HG02642 (cell line): ENCODE data around the gene USP6NL.
"Not testable (repeated sequence)": the region's sequence is repeated elsewhere in the genome, so short reads cannot be mapped to it uniquely, and the experiment has no call there.

Source experiments
- ATAC-seq: cut with Tn5 transposase; IDR thresholded peaks from one replicate; pipeline ENCODE4 v1.9.1; 2021; ENCODE audit warnings: mild to moderate bottlenecking; ENCODE audit not compliant: unreplicated experiment, poor library complexity

Gene USP6NL

GRCh38 chr10:11451640-11452260, 159.7 kb downstream of the USP6NL start:
- ATAC-seq: no peak

- ATAC-seq: no peak
These were observed 161.0 kb downstream of the USP6NL start for GRCh38 chr10:11450427-11450826.

- no peak for ATAC-seq
These were observed 161.7 kb downstream of the USP6NL start for GRCh38 chr10:11449761-11450160.

GRCh38 chr10:11448545-11449244, 162.8 kb downstream of the USP6NL start:
- peak; percentile 89 for ATAC-seq

GRCh38 chr10:11448190-11448544, 163.3 kb downstream of the USP6NL start:
- ATAC-seq: peak; percentile 60

- no peak for ATAC-seq
These were observed 163.9 kb downstream of the USP6NL start for GRCh38 chr10:11447586-11447985.

- no peak for ATAC-seq
These were observed 164.6 kb downstream of the USP6NL start for GRCh38 chr10:11446864-11447263.

GRCh38 chr10:11446133-11446532, 165.3 kb downstream of the USP6NL start:
- ATAC-seq: no peak

GRCh38 chr10:11444531-11445228, 166.8 kb downstream of the USP6NL start:
- no peak for ATAC-seq

- no peak for ATAC-seq
These were observed 167.3 kb downstream of the USP6NL start for GRCh38 chr10:11444155-11444530.

- no peak for ATAC-seq
These were observed 167.8 kb downstream of the USP6NL start for GRCh38 chr10:11443468-11444154.

- no peak for ATAC-seq
These were observed 169.3 kb downstream of the USP6NL start for GRCh38 chr10:11442001-11442773.

- ATAC-seq: no peak
These were observed 170.3 kb downstream of the USP6NL start for GRCh38 chr10:11441151-11441535.

- ATAC-seq: peak; percentile 52
These were observed 170.9 kb downstream of the USP6NL start for GRCh38 chr10:11440250-11441150.

- ATAC-seq: no peak
These were observed 171.9 kb downstream of the USP6NL start for GRCh38 chr10:11439523-11440053.

GRCh38 chr10:11437391-11438142, 173.9 kb downstream of the USP6NL start:
- ATAC-seq: no peak

- not testable (repeated sequence) for ATAC-seq
These were observed 175.0 kb downstream of the USP6NL start for GRCh38 chr10:11436445-11436844.

- ATAC-seq: no peak
These were observed 175.9 kb downstream of the USP6NL start for GRCh38 chr10:11435581-11435981.
